HG02885 (cell line): Measurements from ENCODE around the gene KIF26A.
"Not testable (repeated sequence)": the region's sequence is repeated elsewhere in the genome, so short reads cannot be mapped to it uniquely, and the experiment has no call there.

Experiments
- ATAC-seq: cut with Tn5 transposase; IDR thresholded peaks from one replicate; pipeline ENCODE4 v1.9.1; 2021; ENCODE audit warnings: mild to moderate bottlenecking; ENCODE audit not compliant: unreplicated experiment, poor library complexity

Gene KIF26A

DNA sequence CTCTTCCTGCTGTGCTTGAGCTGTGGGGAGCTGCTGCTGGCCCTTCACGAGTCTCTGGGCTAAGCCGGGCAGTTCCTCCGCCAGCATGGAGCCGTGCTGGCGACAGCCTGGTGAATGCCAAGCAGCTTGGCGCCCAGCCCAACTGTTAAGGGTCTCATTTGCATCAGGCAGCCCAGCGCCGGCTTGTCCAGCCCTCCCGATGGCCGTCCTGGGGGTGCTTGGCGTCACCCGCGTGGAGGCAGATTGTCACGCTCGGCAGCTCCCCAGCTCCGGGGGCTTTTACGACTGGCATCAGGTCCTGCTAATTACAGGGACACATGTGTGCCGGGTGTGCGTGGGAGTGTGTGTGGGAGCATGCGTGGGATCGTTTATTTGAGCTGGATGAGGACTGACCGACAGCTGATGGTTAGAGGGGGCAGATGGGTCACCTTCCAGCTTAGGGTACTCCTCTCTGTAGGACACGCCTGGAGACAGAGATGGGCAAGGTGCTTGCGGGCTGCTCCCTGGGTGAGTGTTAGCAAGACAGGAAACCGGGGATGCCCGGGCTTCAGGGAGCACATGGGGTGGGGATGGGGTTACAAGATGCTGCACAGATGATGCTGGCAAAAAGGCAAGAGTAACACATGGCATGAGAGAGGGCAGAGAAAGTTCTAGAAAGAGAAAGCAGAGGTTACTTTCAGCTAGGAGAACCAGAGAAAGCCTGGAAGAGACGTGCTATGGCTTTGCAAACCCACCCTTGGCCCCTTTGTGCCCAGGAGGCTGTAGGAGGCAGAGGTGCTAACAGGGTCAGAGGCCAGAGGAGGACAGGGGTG lies 64.1 kb downstream of the KIF26A start:
- no peak for ATAC-seq

- ATAC-seq: no peak
Observed at GRCh38 chr14:104203071-104203425, 64.7 kb downstream of the KIF26A start.

DNA sequence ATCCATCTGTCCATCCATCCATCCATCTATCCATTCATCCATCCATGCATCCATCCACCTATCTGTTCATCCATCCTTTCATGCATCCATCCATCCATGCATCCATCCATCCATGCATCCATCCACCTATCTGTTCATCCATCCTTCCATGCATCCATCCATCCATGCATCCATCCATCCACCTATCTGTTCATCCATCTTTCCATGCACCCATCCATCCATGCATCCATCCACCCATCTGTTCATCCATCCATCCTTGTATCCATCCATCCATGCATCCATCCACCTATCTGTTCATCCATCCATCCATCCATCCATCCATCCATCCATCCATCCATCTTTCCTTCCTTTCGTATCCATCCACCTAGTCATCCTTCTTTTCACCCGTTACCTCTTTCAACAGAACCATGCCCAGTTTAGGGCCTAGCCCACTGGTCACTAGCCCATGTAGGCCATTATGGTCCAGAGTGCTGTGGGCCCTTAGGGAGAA lies 66.3 kb downstream of the KIF26A start:
- ATAC-seq: no peak

- ATAC-seq: no peak
Observed at GRCh38 chr14:104205781-104206180, 67.4 kb downstream of the KIF26A start.

DNA sequence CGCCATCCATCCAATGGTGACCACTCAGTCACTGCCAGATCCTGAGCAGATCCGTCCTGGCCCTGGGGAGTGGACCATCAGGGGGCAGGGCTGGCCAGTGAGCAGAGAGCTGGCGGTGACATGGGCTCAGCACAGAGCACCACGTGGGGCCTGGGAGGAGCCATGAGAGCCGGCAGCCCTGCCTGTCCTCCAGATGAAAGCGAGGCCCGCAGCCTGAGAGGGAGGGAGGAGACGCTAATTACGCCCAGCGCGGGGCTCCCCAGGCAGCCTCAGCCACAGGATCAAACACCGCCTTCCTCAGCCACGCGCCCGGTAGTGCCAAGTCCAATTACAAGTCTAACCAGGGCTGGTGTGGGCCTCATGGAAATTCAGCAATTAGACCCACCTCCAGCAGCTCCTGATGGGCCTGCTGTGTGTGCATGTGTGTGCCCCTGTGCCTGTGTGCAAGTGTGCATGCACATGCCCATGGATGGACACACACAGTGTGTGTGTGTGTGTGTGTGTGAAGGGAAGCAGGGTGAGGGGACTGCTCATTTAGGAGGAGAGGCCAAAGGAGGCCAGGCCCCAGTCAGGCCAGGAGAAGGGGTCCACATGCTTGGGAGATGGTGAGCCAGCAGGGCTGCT lies 68.0 kb downstream of the KIF26A start:
- ATAC-seq: no peak

DNA sequence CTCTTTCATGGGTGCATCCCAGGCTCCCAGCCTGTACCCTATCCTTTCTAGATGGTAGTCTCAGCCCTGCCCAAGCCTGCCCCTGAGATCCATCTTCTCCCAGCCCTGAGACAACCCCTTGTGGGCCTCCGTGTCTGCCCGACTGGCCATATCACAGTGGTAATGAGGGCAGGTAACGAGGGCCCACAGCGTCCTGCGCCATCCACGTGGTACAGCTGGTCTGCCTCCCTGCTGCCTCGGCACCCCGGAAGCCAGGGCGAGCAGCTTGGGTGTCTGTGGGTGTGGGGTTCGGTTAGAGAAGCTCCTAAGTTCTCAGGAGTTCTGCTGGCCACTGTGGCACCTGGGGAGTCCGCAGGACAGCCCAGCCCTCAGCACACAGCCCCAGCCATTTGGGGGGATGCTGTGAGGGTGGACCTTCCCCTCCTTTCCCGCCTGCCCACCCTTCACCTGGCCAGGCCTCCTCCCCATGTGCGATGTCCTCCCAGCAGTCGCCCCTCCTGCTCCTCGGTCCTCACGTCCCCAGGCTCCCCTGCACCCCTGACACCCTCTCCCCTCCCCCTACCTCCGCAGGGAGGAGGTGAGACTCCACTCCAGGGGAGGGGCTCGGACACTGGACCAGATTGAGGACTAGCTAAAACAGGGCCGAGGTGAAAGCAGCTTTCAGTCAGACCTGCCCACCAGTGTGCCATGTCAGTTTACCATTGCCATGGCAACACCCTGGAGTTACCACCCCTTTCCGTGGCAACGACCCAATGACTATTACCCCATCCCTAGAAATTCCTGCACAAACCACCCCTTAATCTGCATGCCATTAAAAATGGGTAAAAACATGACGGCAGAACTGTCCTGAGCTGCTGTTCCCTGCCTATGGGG lies 69.0 kb downstream of the KIF26A start:
- no peak for ATAC-seq

GRCh38 chr14:104208015-104208295 lies 69.6 kb downstream of the KIF26A start:
- ATAC-seq: not testable (repeated sequence)

DNA sequence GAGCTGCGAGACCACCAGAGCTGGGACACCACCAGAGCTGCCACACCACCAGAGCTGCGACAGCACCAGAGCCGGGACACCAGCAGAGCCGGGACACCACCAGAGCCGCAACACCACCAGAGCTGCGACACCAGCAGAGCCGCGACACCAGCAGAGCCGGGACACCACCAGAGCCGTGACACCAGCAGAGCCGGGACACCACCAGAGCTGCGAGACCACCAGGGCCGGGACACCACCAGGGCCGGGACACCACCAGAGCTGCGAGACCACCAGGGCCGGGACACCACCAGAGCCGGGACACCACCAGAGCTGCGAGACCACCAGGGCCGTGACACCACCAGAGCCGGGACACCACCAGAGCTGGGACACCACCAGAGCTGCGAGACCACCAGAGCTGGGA lies 69.9 kb downstream of the KIF26A start:
- ATAC-seq: not testable (repeated sequence)

DNA sequence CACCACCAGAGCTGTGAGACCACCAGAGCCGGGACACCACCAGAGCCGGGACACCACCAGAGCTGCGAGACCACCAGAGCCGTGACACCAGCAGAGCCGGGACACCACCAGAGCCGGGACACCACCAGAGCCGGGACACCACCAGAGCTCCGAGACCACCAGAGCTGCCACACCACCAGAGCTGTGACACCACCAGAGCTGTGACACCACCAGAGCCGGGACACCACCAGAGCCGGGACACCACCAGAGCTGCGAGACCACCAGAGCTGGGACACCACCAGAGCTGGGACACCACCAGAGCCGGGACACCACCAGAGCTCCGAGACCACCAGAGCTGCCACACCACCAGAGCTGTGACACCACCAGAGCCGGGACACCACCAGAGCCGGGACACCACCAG lies 70.7 kb downstream of the KIF26A start:
- not testable (repeated sequence) for ATAC-seq

GRCh38 chr14:104209985-104210816 lies 71.8 kb downstream of the KIF26A start:
- no peak for ATAC-seq

DNA sequence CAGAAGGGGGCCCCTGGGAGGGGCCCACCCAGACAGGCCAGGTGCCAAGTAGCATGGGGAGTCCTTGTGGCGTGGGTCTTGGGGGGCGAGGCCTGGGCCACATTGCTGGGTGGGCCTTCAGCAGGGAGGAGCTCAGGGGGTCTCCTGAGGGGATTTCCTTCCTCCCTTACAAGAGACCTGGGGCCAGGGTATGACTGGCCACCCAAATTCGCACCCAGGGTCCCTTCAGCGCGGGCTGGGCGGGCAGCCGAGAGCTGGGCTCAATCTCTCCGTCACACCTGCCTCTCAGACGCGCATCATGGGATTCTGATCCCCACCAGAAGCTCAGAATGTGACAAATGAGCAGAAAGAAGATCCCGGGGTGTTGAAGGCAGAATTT lies 72.4 kb downstream of the KIF26A start:
- ATAC-seq: no peak

DNA sequence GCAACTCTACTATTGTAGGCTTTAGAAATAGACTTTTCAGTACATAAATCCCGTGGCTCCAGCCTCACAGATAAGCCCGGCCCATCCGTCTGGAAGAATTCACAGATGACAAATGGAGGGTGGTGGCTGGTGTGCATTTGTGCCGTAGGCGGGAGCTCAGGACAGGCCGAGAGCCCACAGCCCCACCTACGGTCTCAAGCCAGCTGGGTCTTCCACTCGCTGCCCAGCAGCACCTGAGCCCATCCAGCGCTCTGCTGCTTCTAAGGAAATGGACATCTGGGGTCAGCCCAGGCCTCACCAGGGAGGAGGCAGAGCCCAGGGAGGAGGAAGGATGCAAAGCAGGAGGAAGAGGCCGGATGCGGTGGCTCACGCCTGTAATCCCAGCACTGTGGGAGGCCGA lies 72.8 kb downstream of the KIF26A start:
- no peak for ATAC-seq

- no peak for ATAC-seq
Observed at GRCh38 chr14:104211741-104212140, 73.4 kb downstream of the KIF26A start.

GRCh38 chr14:104212206-104213095 lies 74.1 kb downstream of the KIF26A start:
- no peak for ATAC-seq

DNA sequence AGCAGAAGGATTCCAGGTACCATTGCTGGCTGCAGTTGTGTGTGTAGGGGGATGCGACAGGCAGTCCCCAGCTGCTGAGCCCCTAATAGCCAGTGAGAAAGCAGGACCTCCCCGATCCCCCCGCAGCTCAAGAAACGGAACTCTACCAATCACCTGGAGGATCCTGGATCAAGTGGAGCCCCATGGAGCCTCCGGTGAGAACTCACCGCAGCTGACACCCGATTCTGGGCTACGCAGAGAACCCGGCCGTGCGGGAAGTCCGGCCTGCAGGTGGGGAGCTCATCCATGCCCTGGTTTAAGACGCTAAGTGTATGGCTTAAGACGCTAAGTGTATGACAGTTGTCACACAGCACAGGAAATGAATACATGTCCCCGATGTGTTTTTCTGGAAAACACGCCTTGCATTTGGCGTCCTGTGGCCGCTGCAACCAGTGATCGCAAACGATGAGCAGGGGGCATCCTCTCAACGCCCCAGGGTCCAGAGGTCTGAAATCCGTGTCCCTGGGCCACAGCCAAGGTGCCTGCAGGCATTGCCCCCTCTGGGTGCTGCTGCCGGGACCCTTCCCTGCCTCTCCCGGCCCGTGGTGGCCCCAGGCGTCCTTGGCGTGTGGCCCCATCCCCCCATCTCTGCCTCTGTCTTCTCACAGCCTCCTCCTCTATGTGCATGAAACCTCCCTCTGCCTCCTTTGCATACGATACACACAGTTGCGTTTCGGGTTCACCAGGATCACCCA lies 75.1 kb downstream of the KIF26A start:
- no peak for ATAC-seq

DNA sequence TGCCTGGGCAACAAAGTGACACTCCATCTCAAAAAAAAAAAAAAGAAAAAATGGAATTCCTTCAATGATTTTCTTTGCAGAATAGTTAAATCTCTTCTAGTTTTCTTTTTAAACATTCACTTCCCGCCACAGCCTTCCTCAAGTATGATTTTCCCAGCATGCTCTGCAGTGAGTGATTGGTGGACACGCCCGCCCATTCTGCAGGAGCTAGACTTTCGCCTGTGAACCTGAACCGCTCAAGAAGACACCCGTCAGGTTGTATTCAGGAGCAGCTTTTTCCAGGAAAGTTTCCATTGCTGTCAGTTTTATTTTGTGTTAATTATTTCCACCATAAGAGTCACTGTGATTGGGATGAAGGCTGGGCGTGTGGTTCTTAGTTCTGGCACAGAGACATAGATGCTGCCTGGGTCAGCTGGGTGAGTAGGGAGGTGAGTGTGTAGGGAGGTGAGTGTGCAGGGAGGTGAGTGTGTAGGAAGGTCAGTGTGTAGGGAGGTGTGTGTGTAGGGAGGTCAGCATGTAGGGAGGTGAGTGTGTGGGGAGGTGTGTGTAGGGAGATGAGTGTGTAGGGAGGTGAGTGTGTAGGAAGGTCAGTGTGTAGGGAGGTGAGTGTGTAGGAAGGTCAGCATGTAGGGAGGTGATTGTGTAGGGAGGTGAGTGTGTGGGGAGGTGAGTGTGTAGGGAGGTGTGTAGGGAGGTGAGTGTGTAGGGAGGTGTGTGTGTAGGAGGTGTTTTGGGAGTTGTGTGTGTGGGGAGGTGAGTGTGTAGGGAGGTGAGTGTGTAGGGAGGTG lies 76.2 kb downstream of the KIF26A start:
- no peak for ATAC-seq

DNA sequence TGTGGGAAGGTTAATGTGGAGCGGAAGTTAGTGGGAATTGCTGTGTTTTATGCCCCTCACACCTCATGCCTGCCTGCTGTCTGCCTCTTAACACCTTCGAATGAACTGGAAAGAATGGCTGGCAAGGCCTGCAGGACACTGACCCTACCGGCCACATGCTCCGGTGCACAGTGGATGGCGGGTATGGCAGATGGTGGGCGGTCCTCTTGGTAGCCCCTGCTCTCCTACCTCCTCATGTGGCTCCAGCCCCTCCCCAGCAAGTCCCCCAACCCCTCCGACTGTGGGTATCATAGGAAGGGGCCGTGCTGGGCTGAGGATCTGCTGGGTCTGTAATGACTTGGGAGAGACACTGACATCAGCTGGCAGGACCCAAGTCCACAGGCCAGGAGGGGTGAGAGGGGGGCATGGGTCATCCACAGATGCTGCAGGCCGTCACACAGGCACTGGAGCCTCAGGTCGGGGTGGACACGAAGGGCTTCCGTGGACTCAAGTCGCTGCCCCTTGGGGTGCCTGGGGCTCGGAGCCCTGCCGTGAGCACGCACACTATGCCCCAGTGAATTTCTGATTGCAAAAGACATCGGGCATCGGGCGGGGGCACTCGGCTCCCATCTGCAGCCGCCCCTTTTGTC lies 77.4 kb downstream of the KIF26A start:
- no peak for ATAC-seq

- ATAC-seq: no peak
Observed at GRCh38 chr14:104216457-104216856, 78.1 kb downstream of the KIF26A start.
